Fibroblast of lung (primary cell): ENCODE measurements around the gene USP21. TPM values are rescaled to one million over a fixed set of nuclear protein-coding genes. Genes with fewer than 3 reads are reported as not detected.

Source experiments
- DNase-seq, 2 donors: peaks; one replicate each; pipeline versions ENCODE4 v3.0.0 to v3.0.0-alpha.2; 2010; ENCODE audit warnings: low read depth in 2 of 2
- H2AFZ ChIP-seq: 2 replicates; pipeline ENCODE4 v1.5.1; 2012; ENCODE audit warnings: low read length, control low read depth, inconsistent platforms
- H3K27ac ChIP-seq: 2 replicates; pipeline ENCODE4 v1.5.1; 2011; ENCODE audit warnings: low read length, control low read depth; ENCODE audit not compliant: insufficient read depth
- H3K27me3 ChIP-seq: 2 replicates; pipeline ENCODE4 v1.5.1; 2011; ENCODE audit warnings: mild to moderate bottlenecking, low read length; ENCODE audit not compliant: control insufficient read depth, insufficient read depth
- H3K36me3 ChIP-seq: 2 replicates; pipeline ENCODE4 v1.5.1; 2011; ENCODE audit warnings: low read length; ENCODE audit not compliant: control insufficient read depth, insufficient read depth
- H3K4me1 ChIP-seq: 2 replicates; pipeline ENCODE4 v1.5.1; 2011; ENCODE audit warnings: low read length; ENCODE audit not compliant: control insufficient read depth, insufficient read depth; ENCODE audit errors: extremely low read depth
- H3K4me2 ChIP-seq: 2 replicates; pipeline ENCODE4 v1.5.1; 2011; ENCODE audit warnings: low read length, control low read depth; ENCODE audit not compliant: insufficient read depth; ENCODE audit errors: extremely low read depth
- H3K4me3 ChIP-seq, 4 experiments: fragments of 200-600 bp in 1 of 4; sonication (generic) in 1 of 4; replicated peaks in 1 of 4; 2 replicates each; pipeline ENCODE4 v1.5.1; 2011 to 2016; ENCODE audit warnings: low read length in 4 of 4, low read depth in 3 of 4, mild to moderate bottlenecking in 3 of 4, control low read depth in 2 of 4, inconsistent platforms in 1 of 4, mixed read lengths in 1 of 4; ENCODE audit not compliant: insufficient read depth in 1 of 4; ENCODE audit errors: control extremely low read depth in 1 of 4
- H3K79me2 ChIP-seq: 2 replicates; pipeline ENCODE4 v1.5.1; 2012; ENCODE audit warnings: mild to moderate bottlenecking, low read length, inconsistent platforms; ENCODE audit not compliant: control insufficient read depth, insufficient read depth
- H3K9ac ChIP-seq: 2 replicates; pipeline ENCODE4 v1.5.1; 2011; ENCODE audit warnings: mild to moderate bottlenecking, low read length, control low read depth; ENCODE audit not compliant: insufficient read depth
- H3K9me3 ChIP-seq: 2 replicates; pipeline ENCODE4 v1.5.1; 2012; ENCODE audit warnings: low read depth, low read length; ENCODE audit not compliant: control insufficient read depth, insufficient read depth
- H4K20me1 ChIP-seq: 2 replicates; pipeline ENCODE4 v1.5.1; 2011; ENCODE audit warnings: low read length; ENCODE audit not compliant: control insufficient read depth, insufficient read depth; ENCODE audit errors: extremely low read depth
- EZH2 ChIP-seq: IDR thresholded peaks from 2 replicates; pipeline ENCODE4 v1.5.1; 2012; ENCODE audit warnings: low read length, control low read depth, mild to moderate bottlenecking; ENCODE audit errors: missing control alignments
- polyA plus RNA-seq, 2 donors: library from polyadenylated mRNA; depleted of rRNA in 1 of 2; stranded (reverse) in 1 of 2; unstranded in 1 of 2; fragments of >200 nt; gene quantifications; 2 replicates each; pipeline ENCODE4 v1.2.1, GENCODE V29; 2011 to 2012; ENCODE audit warnings: missing spikeins in 1 of 2
- total RNA-seq: library from RNA; depleted of rRNA; stranded (reverse); fragments of >200 nt; gene quantifications from 2 replicates; pipeline ENCODE4 v1.2.1, GENCODE V29; 2014
- TF ChIP-seq, protein P1 (sequence below), 2 donors: IDR thresholded peaks in 1 of 2; conservative IDR thresholded peaks in 1 of 2; 1 replicate in 1 of 2; 2 replicates in 1 of 2; pipeline ENCODE4 v1.5.1; 2011 to 2012; ENCODE audit warnings: low read length in 2 of 2, control low read depth in 1 of 2, inconsistent platforms in 1 of 2, low read depth in 1 of 2, mild to moderate bottlenecking in 1 of 2

USP21 gene
- total and polyA plus RNA-seq, 2 donors (not counting 1 experiment from before 2014, with no cell fraction given), result 10.2 to 11.7 TPM

DNA sequence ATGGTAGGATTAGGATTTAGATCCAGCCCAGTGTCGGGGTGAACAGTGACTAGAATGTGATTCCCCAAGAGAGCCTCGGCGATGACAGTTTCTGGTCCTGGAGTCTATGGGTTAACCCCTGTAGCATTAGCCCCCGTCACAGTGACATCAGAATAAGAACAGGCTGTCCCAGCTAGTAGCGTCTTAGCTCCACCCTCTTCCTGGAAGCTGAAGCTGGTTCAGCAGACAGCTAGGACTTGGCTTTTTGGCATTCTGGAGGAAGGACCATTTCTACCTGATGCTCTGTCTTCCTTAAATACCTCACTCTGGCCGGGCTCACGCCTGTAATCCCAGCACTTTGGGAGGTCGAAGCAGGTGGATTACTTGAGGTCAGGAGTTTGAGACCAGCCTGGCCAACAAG lies 47.9 kb downstream of the USP21 start:
- no peaks in the 10 kb centered on the region for H3K27me3 ChIP-seq
- peaks cover 28% of the 10 kb centered on the region for H3K79me2 ChIP-seq
- DNase-seq, result peak in 1 of 2 donors; percentile 95
- TF ChIP-seq EZH2, result no peak
- TF ChIP-seq, protein P1, sequence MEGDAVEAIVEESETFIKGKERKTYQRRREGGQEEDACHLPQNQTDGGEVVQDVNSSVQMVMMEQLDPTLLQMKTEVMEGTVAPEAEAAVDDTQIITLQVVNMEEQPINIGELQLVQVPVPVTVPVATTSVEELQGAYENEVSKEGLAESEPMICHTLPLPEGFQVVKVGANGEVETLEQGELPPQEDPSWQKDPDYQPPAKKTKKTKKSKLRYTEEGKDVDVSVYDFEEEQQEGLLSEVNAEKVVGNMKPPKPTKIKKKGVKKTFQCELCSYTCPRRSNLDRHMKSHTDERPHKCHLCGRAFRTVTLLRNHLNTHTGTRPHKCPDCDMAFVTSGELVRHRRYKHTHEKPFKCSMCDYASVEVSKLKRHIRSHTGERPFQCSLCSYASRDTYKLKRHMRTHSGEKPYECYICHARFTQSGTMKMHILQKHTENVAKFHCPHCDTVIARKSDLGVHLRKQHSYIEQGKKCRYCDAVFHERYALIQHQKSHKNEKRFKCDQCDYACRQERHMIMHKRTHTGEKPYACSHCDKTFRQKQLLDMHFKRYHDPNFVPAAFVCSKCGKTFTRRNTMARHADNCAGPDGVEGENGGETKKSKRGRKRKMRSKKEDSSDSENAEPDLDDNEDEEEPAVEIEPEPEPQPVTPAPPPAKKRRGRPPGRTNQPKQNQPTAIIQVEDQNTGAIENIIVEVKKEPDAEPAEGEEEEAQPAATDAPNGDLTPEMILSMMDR (conservative IDR thresholded peaks at IDR 0.05 in 1 of 2, IDR thresholded peaks at IDR 0.05 in 1 of 2; ENCODE audit: low read depth in 1 of 2, low read length in 2 of 2), result no peak
- peaks cover 8% of the 10 kb centered on the region for H3K4me1 ChIP-seq
- H4K20me1 ChIP-seq, result no peaks in the 10 kb centered on the region
- H3K9me3 ChIP-seq, result no peaks in the 10 kb centered on the region
- H3K36me3 ChIP-seq, result peaks cover 13% of the 10 kb centered on the region
- H3K9ac ChIP-seq, result peak overlapping the region; percentile 36
- peak overlapping the region; percentile 87 for H3K27ac ChIP-seq
- H2AFZ ChIP-seq, result no peak overlapping the region
- H3K4me2 ChIP-seq, result no peak overlapping the region
- H3K4me3 ChIP-seq, result peak overlapping the region in 1 of 4 experiments; percentile 1

DNA sequence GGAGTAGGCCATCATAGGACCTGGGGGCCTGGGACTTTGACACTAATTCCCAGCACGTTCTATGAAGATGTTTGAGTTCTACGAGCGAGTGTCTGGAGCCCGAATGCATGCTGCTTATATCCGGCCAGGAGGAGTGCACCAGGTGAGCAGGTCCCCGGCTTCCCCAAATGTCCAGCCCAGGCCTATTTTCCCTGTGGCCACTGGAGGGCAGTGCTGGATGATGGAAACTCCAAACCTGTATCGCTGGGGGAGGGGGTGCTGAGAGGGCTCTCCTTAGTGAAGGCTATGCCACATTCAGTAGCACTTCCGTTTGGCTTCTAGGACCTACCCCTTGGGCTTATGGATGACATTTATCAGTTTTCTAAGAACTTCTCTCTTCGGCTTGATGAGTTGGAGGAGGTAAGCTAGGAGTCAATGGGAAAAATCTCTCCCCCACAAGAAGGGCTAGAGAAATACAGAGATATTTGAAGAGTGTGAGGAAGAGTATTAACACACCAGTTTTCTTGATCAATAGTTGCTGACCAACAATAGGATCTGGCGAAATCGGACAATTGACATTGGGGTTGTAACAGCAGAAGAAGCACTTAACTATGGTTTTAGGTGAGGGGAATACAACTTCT lies 50.6 kb downstream of the USP21 start:
- no peak overlapping the region for H2AFZ ChIP-seq
- peak; percentile 55 to 70 for DNase-seq
- no peaks in the 10 kb centered on the region for H3K9me3 ChIP-seq
- H4K20me1 ChIP-seq, result no peaks in the 10 kb centered on the region
- no peak overlapping the region for H3K27ac ChIP-seq
- H3K4me1 ChIP-seq, result peaks cover 8% of the 10 kb centered on the region
- TF ChIP-seq, protein P1 (conservative IDR thresholded peaks at IDR 0.05 in 1 of 2, IDR thresholded peaks at IDR 0.05 in 1 of 2; ENCODE audit: low read depth in 1 of 2, low read length in 2 of 2), result peak; percentile 95
- no peak for TF ChIP-seq EZH2
- H3K79me2 ChIP-seq, result peaks cover 4% of the 10 kb centered on the region
- H3K4me2 ChIP-seq, result no peak overlapping the region
- H3K27me3 ChIP-seq, result no peaks in the 10 kb centered on the region
- H3K4me3 ChIP-seq, result no peak overlapping the region
- no peak overlapping the region for H3K9ac ChIP-seq
- peaks cover 21% of the 10 kb centered on the region for H3K36me3 ChIP-seq

DNA sequence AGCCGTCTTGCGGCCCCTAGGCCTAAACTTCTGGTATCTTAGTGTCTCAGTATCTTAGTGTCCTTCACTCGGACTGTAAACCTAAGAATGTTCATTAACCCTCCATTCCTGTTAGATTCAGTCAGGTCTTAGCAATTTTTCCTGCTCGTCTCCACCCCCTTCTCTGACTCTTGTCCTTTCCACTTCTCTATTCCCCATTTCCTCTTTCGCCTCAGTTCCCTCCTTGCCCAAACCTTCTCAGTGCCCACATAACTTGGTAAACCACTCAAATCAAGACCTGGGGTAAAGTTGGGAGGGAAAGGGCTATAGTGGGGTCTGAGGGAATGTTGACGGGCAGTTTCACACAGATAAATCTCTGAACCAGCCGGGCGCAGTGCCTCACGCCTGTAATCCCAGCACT lies 55.1 kb downstream of the USP21 start:
- H3K4me1 ChIP-seq, result peaks cover 14% of the 10 kb centered on the region
- H3K9ac ChIP-seq, result no peak overlapping the region
- no peaks in the 10 kb centered on the region for H4K20me1 ChIP-seq
- no peaks in the 10 kb centered on the region for H3K27me3 ChIP-seq
- DNase-seq, result no peak
- no peaks in the 10 kb centered on the region for H3K9me3 ChIP-seq
- TF ChIP-seq, protein P1 (conservative IDR thresholded peaks at IDR 0.05 in 1 of 2, IDR thresholded peaks at IDR 0.05 in 1 of 2; ENCODE audit: low read depth in 1 of 2, low read length in 2 of 2), result no peak
- no peak for TF ChIP-seq EZH2
- H3K36me3 ChIP-seq, result peaks cover 12% of the 10 kb centered on the region
- H2AFZ ChIP-seq, result no peak overlapping the region
- H3K27ac ChIP-seq, result no peak overlapping the region
- no peak overlapping the region for H3K4me3 ChIP-seq
- H3K79me2 ChIP-seq, result no peaks in the 10 kb centered on the region
- no peak overlapping the region for H3K4me2 ChIP-seq
